GM12878 (cell line): ENCODE data around the gene DACH1. TPM values are rescaled to one million over a fixed set of nuclear protein-coding genes. Genes with fewer than 3 reads are reported as not detected.

ENCODE experiments used
- ATAC-seq: fragments of 200-7000 bp; cut with Tn5 transposase; 3 replicates; pipeline ENCODE4 v1.9.1; 2020; ENCODE audit warnings: mild to moderate bottlenecking, moderate library complexity
- BruUV-seq: library from RNA; stranded (reverse); fragments of 400-500 nt; replicated peaks from 2 replicates; lab custom pipeline; 2021; lab: Mats Ljungman, UMichigan
- CTCF ChIA-PET: fragments of 300-600 bp; sonication (Branson Sonifier 250); formaldehyde crosslinking; extraction: SDS; loops from one replicate; lab custom pipeline; 2021; ENCODE audit warnings: inconsistent platforms; lab: Yijun Ruan, JAX
- POLR2A ChIA-PET: fragments of 350-600 bp; formaldehyde crosslinking; extraction: SDS; loops from one replicate; lab custom pipeline; 2021; ENCODE audit warnings: inconsistent platforms; lab: Charles Lee
- RAD21 ChIA-PET: fragments of 300-600 bp; sonication (Branson Sonifier 250); formaldehyde crosslinking; loops from one replicate; lab custom pipeline; 2023; ENCODE audit warnings: antibody characterized with exemption; ENCODE audit not compliant: unreplicated experiment; lab: Charles Lee
- SMC1A ChIA-PET: fragments of 300-600 bp; sonication (Branson Sonifier 250); formaldehyde crosslinking; loops from one replicate; lab custom pipeline; 2023; ENCODE audit not compliant: unreplicated experiment, uncharacterized antibody; lab: Charles Lee
- DNase-seq: peaks from one replicate; pipeline ENCODE4 v3.0.0-alpha.2; 2011; ENCODE audit warnings: low read depth, low spot score
- FAIRE-seq: peaks from 3 replicates; lab custom pipeline; 2011; peaks lifted over from hg19 to GRCh38; lab: Jason Lieb, UNC
- H2AFZ ChIP-seq: 2 replicates; pipeline ENCODE4 v1.6.0; 2011; ENCODE audit warnings: low read depth, low read length, control low read depth; ENCODE audit not compliant: control insufficient read depth
- H3K27ac ChIP-seq: 2 replicates; pipeline ENCODE4 v1.5.1; 2011; ENCODE audit warnings: control low read depth; ENCODE audit not compliant: control insufficient read depth, insufficient read depth
- H3K27me3 ChIP-seq, 2 experiments: replicated peaks in 1 of 2; 2 replicates each; pipeline versions ENCODE4 v1.6.0 to v1.6.1; 2011; ENCODE audit warnings: low read length in 1 of 2; ENCODE audit not compliant: control insufficient read depth in 2 of 2, insufficient read depth in 2 of 2
- H3K36me3 ChIP-seq, 2 experiments: 2 replicates each; pipeline ENCODE4 v1.5.1; 2011; ENCODE audit warnings: low read length in 1 of 2; ENCODE audit not compliant: control insufficient read depth in 2 of 2, insufficient read depth in 2 of 2
- H3K4me1 ChIP-seq: 2 replicates; pipeline ENCODE4 v1.6.1; 2011; ENCODE audit warnings: mild to moderate bottlenecking, low read length, moderate library complexity, mixed read lengths; ENCODE audit not compliant: control insufficient read depth, insufficient read depth
- H3K4me2 ChIP-seq: 2 replicates; pipeline ENCODE4 v1.6.0; 2011; ENCODE audit warnings: control low read depth; ENCODE audit not compliant: control insufficient read depth, insufficient read depth
- H3K4me3 ChIP-seq: fragments of 200-600 bp; sonication (generic); 2 replicates; pipeline ENCODE4 v1.5.1; 2016
- H3K79me2 ChIP-seq: 2 replicates; pipeline ENCODE4 v1.6.0; 2011; ENCODE audit warnings: low read length; ENCODE audit not compliant: control insufficient read depth, insufficient read depth
- H3K9ac ChIP-seq: 2 replicates; pipeline ENCODE4 v1.8.0; 2011; ENCODE audit warnings: low read length, control low read depth, mixed read lengths; ENCODE audit not compliant: control insufficient read depth, insufficient read depth
- H3K9me3 ChIP-seq: replicated peaks from 3 replicates; pipeline ENCODE4 v1.5.1; 2011; ENCODE audit warnings: mild to moderate bottlenecking, low read length; ENCODE audit not compliant: control insufficient read depth, insufficient read depth
- H4K20me1 ChIP-seq: 2 replicates; pipeline ENCODE4 v1.6.0; 2011; ENCODE audit not compliant: control insufficient read depth, insufficient read depth
- CBFB ChIP-seq: IDR thresholded peaks from 2 replicates; pipeline ENCODE4 v1.6.1; 2016; ENCODE audit warnings: antibody characterized with exemption, low read depth
- CEBPB ChIP-seq, 2 experiments: fragments of 150-350 bp in 1 of 2; IDR thresholded peaks; 2 replicates each; pipeline ENCODE4 v1.6.1; 2012 to 2014; ENCODE audit warnings: low read depth in 2 of 2, low read length in 2 of 2, borderline replicate concordance in 1 of 2, inconsistent platforms in 1 of 2
- CHD4 ChIP-seq: fragments of 200-600 bp; sonication (generic); IDR thresholded peaks from 2 replicates; pipeline ENCODE4 v1.6.1; 2016; ENCODE audit warnings: mild to moderate bottlenecking
- MTA2 ChIP-seq: fragments of 450-650 bp; IDR thresholded peaks from 2 replicates; pipeline ENCODE4 v1.6.1; 2016; ENCODE audit warnings: low read depth, mild to moderate bottlenecking, moderate library complexity
- MYC ChIP-seq: IDR thresholded peaks from 2 replicates; pipeline ENCODE4 v1.6.1; 2011; ENCODE audit warnings: mild to moderate bottlenecking, low read length, moderate library complexity, inconsistent platforms; ENCODE audit not compliant: insufficient read depth, insufficient replicate concordance, insufficient read length, severe bottlenecking
- NFYA ChIP-seq: IDR thresholded peaks from 2 replicates; pipeline ENCODE4 v1.6.1; 2011; ENCODE audit warnings: low read depth, mild to moderate bottlenecking, low read length, improper control_type of control experiment, borderline replicate concordance
- NR2F1 ChIP-seq: fragments of 450-650 bp; conservative IDR thresholded peaks from 2 replicates; pipeline ENCODE4 v1.6.1; 2017; ENCODE audit warnings: mild to moderate bottlenecking
- POLR2AphosphoS5 ChIP-seq: IDR thresholded peaks from 2 replicates; pipeline ENCODE4 v1.6.1; 2011; ENCODE audit warnings: mild to moderate bottlenecking, low read length, inconsistent platforms
- RB1 ChIP-seq: fragments of 450-650 bp; formaldehyde crosslinking; IDR thresholded peaks from 2 replicates; pipeline ENCODE4 v1.6.1; 2017; ENCODE audit warnings: mild to moderate bottlenecking, borderline replicate concordance
- RCOR1 ChIP-seq: conservative IDR thresholded peaks from 2 replicates; pipeline ENCODE4 v1.6.1; 2012; ENCODE audit warnings: low read depth, low read length, improper control_type of control experiment
- TARDBP ChIP-seq: IDR thresholded peaks from 2 replicates; pipeline ENCODE4 v1.6.1; 2016; ENCODE audit warnings: borderline replicate concordance
- TCF3 ChIP-seq: IDR thresholded peaks from 2 replicates; pipeline ENCODE4 v1.6.1; 2012; ENCODE audit warnings: low read depth, mild to moderate bottlenecking, low read length, borderline replicate concordance; ENCODE audit not compliant: insufficient read depth
- WGBS: methylation state at CpG from one replicate; pipeline ENCODE4 v1.1.6; 2016; ENCODE audit warnings: low lambda C conversion rate; ENCODE audit not compliant: insufficient replicate concordance, insufficient coverage; ENCODE audit errors: missing lambda C conversion rate; 5-methylcytosine and 5-hydroxymethylcytosine counted together
- in situ Hi-C: fragments of 300-500 bp; cut with MboI; formaldehyde crosslinking; loops from 9 replicates; pipeline ENCODE4 v1.14.3; 2018; ENCODE audit warnings: mixed read lengths
- intact Hi-C: fragments of 100-400 bp; cut with micrococcal nuclease; formaldehyde crosslinking; loops from one replicate; pipeline ENCODE4 v1.14.2; 2022; ENCODE audit not compliant: unreplicated experiment
- polyA plus RNA-seq, 11 experiments: library from polyadenylated mRNA; depleted of rRNA in 4 of 11; unstranded in 6 of 11; stranded (reverse) in 5 of 11; fragments of >200 nt; fragmentation: Nextera tagmentation in 4 of 11; fragmentation: Illumina TruSeq in 1 of 11; extraction: Ambion mirVana in 4 of 11; extraction: Trizol in 1 of 11; gene quantifications; 1 replicate in 1 of 11; 2 replicates in 10 of 11; pipeline versions ENCODE4 v1.2.1 to v1.2.3, GENCODE V29; 2011 to 2016; ENCODE audit warnings: inconsistent platforms in 2 of 11, missing spikeins in 2 of 11, low read depth in 1 of 11
- total RNA-seq, 4 experiments: library from RNA; depleted of rRNA in 3 of 4; stranded (reverse); fragments of >200 nt in 3 of 4; fragmentation: Illumina TruSeq in 1 of 4; extraction: Trizol in 1 of 4; gene quantifications; 2 replicates each; pipeline versions ENCODE4 v1.2.1 to v1.2.3, GENCODE V29; 2013 to 2021
- TF ChIP-seq, protein P1 (sequence below): fragments of 450-650 bp; IDR thresholded peaks from 2 replicates; pipeline ENCODE4 v1.6.1; 2017; ENCODE audit warnings: mild to moderate bottlenecking, moderate library complexity

DACH1 gene
- total and polyA plus RNA-seq, 10 of the 15 experiments (the other 5 are each of a cell fraction or from before 2014, with no cell fraction given): 0.05 TPM; not detected in 9

DNA sequence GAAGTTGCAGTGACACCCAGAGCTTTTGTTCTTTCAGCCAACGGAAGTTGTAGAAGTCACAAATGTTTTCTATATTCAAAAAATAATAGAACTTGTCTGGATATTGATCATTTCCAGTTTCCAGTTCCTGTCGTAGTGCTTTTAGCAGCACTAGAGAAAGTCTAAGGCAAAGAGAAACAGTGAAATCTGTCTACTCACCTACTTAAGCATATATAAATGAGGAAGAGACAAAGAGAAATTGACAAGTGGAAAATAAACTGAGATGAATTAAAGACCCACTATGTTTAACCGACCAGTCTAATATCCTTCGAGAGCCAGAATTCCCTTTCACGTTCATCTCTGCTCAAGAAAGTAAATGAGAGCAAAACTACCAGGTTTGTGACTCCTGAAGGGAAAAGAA lies 36.7 kb downstream of the DACH1 start:
- BruUV-seq: no TSS peak
- H2AFZ ChIP-seq: no peak overlapping the region
- CTCF ChIA-PET: no interaction called here

DNA sequence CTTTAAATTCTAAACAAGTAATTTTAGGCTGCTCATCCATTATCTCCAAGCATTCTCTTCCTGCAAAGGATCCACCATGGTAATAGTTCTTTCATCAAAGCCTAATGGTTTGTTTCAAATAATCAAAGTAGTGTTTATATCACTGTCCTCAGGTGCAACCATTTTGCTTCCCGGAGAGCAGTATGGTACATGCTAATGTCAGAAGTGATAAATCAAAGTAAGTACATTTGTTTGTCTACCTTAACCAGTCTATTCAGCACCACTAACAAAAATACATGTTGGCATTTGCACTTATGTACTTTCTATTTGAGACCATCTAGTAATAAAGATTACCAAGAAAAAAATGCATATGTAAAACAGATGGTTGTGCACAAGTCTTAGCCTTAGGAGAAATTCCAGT lies 37.5 kb downstream of the DACH1 start:
- Histone ChIP-seq H3K4me2 (no peak overlapping the region), H3K9me3 (no peaks in the 10 kb centered on the region), H4K20me1 (no peaks in the 10 kb centered on the region), H2AFZ (no peak overlapping the region), H3K4me1 (no peaks in the 10 kb centered on the region), H3K36me3 (no peaks in the 10 kb centered on the region), H3K9ac (no peak overlapping the region), H3K27me3 (no peaks in the 10 kb centered on the region), H3K79me2 (no peaks in the 10 kb centered on the region), H3K4me3 (no peak overlapping the region), H3K27ac (no peak overlapping the region)
- 44% methylated on average over 1 of the region's 1 CpG for WGBS
- ATAC-seq (no peak), FAIRE-seq (no peak), DNase-seq (no peak)
- POLR2A ChIA-PET: no interaction called here
- RAD21 ChIA-PET: no interaction called here
- BruUV-seq: no TSS peak
- intact Hi-C loops (no loop called here), in situ Hi-C loops (no loop called here)
- SMC1A ChIA-PET: no interaction called here
- CTCF ChIA-PET: no interaction called here
- TF ChIP-seq RB1: no peak
- no peak for TF ChIP-seq POLR2AphosphoS5
- TF ChIP-seq, protein P1, sequence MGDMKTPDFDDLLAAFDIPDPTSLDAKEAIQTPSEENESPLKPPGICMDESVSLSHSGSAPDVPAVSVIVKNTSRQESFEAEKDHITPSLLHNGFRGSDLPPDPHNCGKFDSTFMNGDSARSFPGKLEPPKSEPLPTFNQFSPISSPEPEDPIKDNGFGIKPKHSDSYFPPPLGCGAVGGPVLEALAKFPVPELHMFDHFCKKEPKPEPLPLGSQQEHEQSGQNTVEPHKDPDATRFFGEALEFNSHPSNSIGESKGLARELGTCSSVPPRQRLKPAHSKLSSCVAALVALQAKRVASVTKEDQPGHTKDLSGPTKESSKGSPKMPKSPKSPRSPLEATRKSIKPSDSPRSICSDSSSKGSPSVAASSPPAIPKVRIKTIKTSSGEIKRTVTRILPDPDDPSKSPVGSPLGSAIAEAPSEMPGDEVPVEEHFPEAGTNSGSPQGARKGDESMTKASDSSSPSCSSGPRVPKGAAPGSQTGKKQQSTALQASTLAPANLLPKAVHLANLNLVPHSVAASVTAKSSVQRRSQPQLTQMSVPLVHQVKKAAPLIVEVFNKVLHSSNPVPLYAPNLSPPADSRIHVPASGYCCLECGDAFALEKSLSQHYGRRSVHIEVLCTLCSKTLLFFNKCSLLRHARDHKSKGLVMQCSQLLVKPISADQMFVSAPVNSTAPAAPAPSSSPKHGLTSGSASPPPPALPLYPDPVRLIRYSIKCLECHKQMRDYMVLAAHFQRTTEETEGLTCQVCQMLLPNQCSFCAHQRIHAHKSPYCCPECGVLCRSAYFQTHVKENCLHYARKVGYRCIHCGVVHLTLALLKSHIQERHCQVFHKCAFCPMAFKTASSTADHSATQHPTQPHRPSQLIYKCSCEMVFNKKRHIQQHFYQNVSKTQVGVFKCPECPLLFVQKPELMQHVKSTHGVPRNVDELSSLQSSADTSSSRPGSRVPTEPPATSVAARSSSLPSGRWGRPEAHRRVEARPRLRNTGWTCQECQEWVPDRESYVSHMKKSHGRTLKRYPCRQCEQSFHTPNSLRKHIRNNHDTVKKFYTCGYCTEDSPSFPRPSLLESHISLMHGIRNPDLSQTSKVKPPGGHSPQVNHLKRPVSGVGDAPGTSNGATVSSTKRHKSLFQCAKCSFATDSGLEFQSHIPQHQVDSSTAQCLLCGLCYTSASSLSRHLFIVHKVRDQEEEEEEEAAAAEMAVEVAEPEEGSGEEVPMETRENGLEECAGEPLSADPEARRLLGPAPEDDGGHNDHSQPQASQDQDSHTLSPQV: no peak
- TF ChIP-seq MYC: no peak
- TF ChIP-seq NFYA: no peak
- no peak for TF ChIP-seq RCOR1
- TF ChIP-seq CBFB: no peak
- no peak for TF ChIP-seq TCF3
- TF ChIP-seq NR2F1: no peak
- TF ChIP-seq CEBPB (IDR thresholded peaks at IDR 0.05; ENCODE audit: borderline replicate concordance in 1 of 2, low read depth in 2 of 2, low read length in 2 of 2): no peak

More for the DNA sequence above, 36.7 kb downstream of the DACH1 start:
- ChIA-PET SMC1A (no interaction called here), RAD21 (no interaction called here), POLR2A (no interaction called here)
- FAIRE-seq: no peak
- Histone ChIP-seq H3K4me2 (no peak overlapping the region), H3K27me3 (no peaks in the 10 kb centered on the region), H3K4me3 (no peak overlapping the region), H3K4me1 (no peaks in the 10 kb centered on the region), H3K79me2 (no peaks in the 10 kb centered on the region), H4K20me1 (no peaks in the 10 kb centered on the region), H3K9me3 (no peaks in the 10 kb centered on the region), H3K27ac (no peak overlapping the region), H3K36me3 (no peaks in the 10 kb centered on the region), H3K9ac (no peak overlapping the region)
- intact Hi-C loops (no loop called here), in situ Hi-C loops (no loop called here)
- TF ChIP-seq TARDBP (no peak), CHD4 (no peak), MTA2 (no peak)
- WGBS: 0% methylated on average over 5 of the region's 5 CpGs
- ATAC-seq: no peak
- DNase-seq: no peak
